ENCODE results near the gene SETBP1.

The SETBP1 gene

GRCh38 chr18:44938720-44939665, 258.3 kb downstream of the SETBP1 start:
- DNase-seq (ENCODE audit: low read depth): no peak

GRCh38 chr18:44941516-44941915, 260.8 kb downstream of the SETBP1 start:
- no peak for DNase-seq (ENCODE audit: low read depth)

- DNase-seq (ENCODE audit: low read depth): no peak
These were observed 261.4 kb downstream of the SETBP1 start for GRCh38 chr18:44942073-44942472.

GRCh38 chr18:44943311-44943881, 262.7 kb downstream of the SETBP1 start:
- DNase-seq (ENCODE audit: low read depth): no peak

GRCh38 chr18:44944461-44944860, 263.8 kb downstream of the SETBP1 start:
- no peak for DNase-seq (ENCODE audit: low read depth)

GRCh38 chr18:44945888-44946401, 265.3 kb downstream of the SETBP1 start:
- DNase-seq (ENCODE audit: low read depth): no peak

- DNase-seq (ENCODE audit: low read depth): no peak
These were observed 265.9 kb downstream of the SETBP1 start for GRCh38 chr18:44946529-44947113.

GRCh38 chr18:44949967-44950366, 269.3 kb downstream of the SETBP1 start:
- no peak for DNase-seq (ENCODE audit: low read depth)

GRCh38 chr18:44950685-44951195, 270.1 kb downstream of the SETBP1 start:
- DNase-seq (ENCODE audit: low read depth): no peak

- DNase-seq (ENCODE audit: low read depth): no peak
These were observed 271.1 kb downstream of the SETBP1 start for GRCh38 chr18:44951748-44952147.

GRCh38 chr18:44954257-44954656, 273.6 kb downstream of the SETBP1 start:
- no peak for DNase-seq (ENCODE audit: low read depth)

- DNase-seq (ENCODE audit: low read depth): no peak
These were observed 275.1 kb downstream of the SETBP1 start for GRCh38 chr18:44955825-44956224.

- no peak for DNase-seq (ENCODE audit: low read depth)
These were observed 276.3 kb downstream of the SETBP1 start for GRCh38 chr18:44957025-44957424.

- no peak for DNase-seq (ENCODE audit: low read depth)
These were observed 276.8 kb downstream of the SETBP1 start for GRCh38 chr18:44957461-44957860.

- no peak for DNase-seq (ENCODE audit: low read depth)
These were observed 277.4 kb downstream of the SETBP1 start for GRCh38 chr18:44958040-44958439.

GRCh38 chr18:44958455-44958854, 277.8 kb downstream of the SETBP1 start:
- DNase-seq (ENCODE audit: low read depth): no peak

- no peak for DNase-seq (ENCODE audit: low read depth)
These were observed 278.3 kb downstream of the SETBP1 start for GRCh38 chr18:44959013-44959412.

GRCh38 chr18:44960580-44960979, 279.9 kb downstream of the SETBP1 start:
- no peak for DNase-seq (ENCODE audit: low read depth)

GRCh38 chr18:44961288-44961995, 280.8 kb downstream of the SETBP1 start:
- DNase-seq (ENCODE audit: low read depth): no peak

- no peak for DNase-seq (ENCODE audit: low read depth)
These were observed 286.9 kb downstream of the SETBP1 start for GRCh38 chr18:44967599-44967998.

- no peak for DNase-seq (ENCODE audit: low read depth)
These were observed 287.6 kb downstream of the SETBP1 start for GRCh38 chr18:44968336-44968735.

- DNase-seq (ENCODE audit: low read depth): no peak
These were observed 288.6 kb downstream of the SETBP1 start for GRCh38 chr18:44969214-44969795.

Measured in stimulated activated CD8-positive, alpha-beta memory T cell treated with anti-CD3 and anti-CD28 coated beads, Interleukin-12 subunit alpha, Interleukin-12 subunit beta, amount 100 ng/mL, for 4 hours (primary cell).